Kidney epithelial cell (primary cell): Measurements from ENCODE around the gene KCNJ2. TPM values are rescaled to one million over a fixed set of nuclear protein-coding genes. Genes with fewer than 3 reads are reported as not detected.

Source experiments
- DNase-seq: peaks from one replicate; pipeline ENCODE4 v3.0.0-alpha.2; 2010; ENCODE audit warnings: low read depth
- H3K27me3 ChIP-seq: 2 replicates; pipeline ENCODE4 v1.6.0; 2011; ENCODE audit warnings: low read length; ENCODE audit not compliant: control insufficient read depth, insufficient read depth
- H3K36me3 ChIP-seq: 2 replicates; pipeline ENCODE4 v1.5.1; 2011; ENCODE audit warnings: low read length; ENCODE audit not compliant: control insufficient read depth, insufficient read depth
- H3K4me3 ChIP-seq: 2 replicates; pipeline ENCODE4 v1.5.1; 2011; ENCODE audit warnings: low read depth, mild to moderate bottlenecking, control low read depth, low read length
- total RNA-seq: library from RNA; depleted of rRNA; stranded (reverse); fragments of >200 nt; gene quantifications from 2 replicates; pipeline ENCODE4 v1.2.3, GENCODE V29; 2015
- TF ChIP-seq, protein P1 (sequence below): IDR thresholded peaks from 2 replicates; pipeline ENCODE4 v1.5.1; 2011; ENCODE audit warnings: mild to moderate bottlenecking, moderate library complexity, low read length, control low read depth, inconsistent platforms; ENCODE audit not compliant: insufficient read depth, poor library complexity, severe bottlenecking

KCNJ2 gene
- total RNA-seq, 1 donor from 2014 or later, result 0.79 TPM

GRCh38 chr17:70225276-70225675, 55.9 kb downstream of the KCNJ2 start:
- DNase-seq, result no peak
- H3K36me3 ChIP-seq, result no peaks in the 10 kb centered on the region
- TF ChIP-seq, protein P1, sequence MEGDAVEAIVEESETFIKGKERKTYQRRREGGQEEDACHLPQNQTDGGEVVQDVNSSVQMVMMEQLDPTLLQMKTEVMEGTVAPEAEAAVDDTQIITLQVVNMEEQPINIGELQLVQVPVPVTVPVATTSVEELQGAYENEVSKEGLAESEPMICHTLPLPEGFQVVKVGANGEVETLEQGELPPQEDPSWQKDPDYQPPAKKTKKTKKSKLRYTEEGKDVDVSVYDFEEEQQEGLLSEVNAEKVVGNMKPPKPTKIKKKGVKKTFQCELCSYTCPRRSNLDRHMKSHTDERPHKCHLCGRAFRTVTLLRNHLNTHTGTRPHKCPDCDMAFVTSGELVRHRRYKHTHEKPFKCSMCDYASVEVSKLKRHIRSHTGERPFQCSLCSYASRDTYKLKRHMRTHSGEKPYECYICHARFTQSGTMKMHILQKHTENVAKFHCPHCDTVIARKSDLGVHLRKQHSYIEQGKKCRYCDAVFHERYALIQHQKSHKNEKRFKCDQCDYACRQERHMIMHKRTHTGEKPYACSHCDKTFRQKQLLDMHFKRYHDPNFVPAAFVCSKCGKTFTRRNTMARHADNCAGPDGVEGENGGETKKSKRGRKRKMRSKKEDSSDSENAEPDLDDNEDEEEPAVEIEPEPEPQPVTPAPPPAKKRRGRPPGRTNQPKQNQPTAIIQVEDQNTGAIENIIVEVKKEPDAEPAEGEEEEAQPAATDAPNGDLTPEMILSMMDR, result no peak
- H3K27me3 ChIP-seq, result no peaks in the 10 kb centered on the region
- no peak overlapping the region for H3K4me3 ChIP-seq

Other genes starting within 250 kb of the KCNJ2 start
- gene KCNJ16, start 94.3 kb upstream of the KCNJ2 start, total RNA-seq, result 4.1 and 4.7 TPM in 2 replicates